GM18508 (cell line): ENCODE data around the gene UBE2R2.
"Not testable (repeated sequence)": the region's sequence is repeated elsewhere in the genome, so short reads cannot be mapped to it uniquely, and the experiment has no call there.

Experiments
- ATAC-seq: cut with Tn5 transposase; IDR thresholded peaks from one replicate; pipeline ENCODE4 v1.9.1; 2021; ENCODE audit warnings: moderate number of reproducible peaks; ENCODE audit not compliant: insufficient read depth, unreplicated experiment

The UBE2R2 gene

DNA sequence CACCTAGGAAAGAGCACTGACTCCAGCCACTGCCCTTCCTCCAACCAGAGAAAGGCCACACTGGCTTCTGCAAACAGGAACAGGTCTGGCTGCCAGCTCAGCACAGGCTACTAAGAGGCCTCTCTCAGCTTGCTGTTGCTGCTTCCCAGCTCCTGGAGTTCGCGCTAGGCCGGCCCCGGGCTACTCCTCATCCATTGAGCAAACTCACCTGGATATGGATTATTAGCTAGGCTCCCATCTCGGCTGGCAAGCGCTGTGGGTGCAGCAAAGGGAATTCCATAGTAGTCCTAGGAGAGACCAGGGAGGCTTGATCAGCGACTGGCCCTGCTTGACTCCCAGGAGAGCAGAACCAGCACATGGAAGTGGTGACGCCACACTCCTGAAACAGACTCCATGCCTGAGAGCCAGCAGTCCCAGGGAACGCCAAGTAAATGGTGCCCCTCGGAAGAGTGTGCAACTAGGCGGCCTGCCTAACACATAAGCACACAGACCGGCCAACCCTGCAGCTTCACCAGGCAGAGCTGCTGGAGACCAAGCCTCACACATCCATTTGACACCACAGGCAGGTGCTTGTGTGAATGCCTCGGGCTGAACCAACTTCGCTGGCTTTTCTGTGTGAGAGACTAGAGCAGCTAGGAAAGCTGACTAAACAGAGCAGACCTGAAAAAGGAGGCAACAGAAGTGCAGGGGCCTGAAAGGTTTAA lies 107.2 kb downstream of the UBE2R2 start:
- no peak for ATAC-seq

GRCh38 chr9:33924978-33925797 lies 108.2 kb downstream of the UBE2R2 start:
- ATAC-seq, result no peak

DNA sequence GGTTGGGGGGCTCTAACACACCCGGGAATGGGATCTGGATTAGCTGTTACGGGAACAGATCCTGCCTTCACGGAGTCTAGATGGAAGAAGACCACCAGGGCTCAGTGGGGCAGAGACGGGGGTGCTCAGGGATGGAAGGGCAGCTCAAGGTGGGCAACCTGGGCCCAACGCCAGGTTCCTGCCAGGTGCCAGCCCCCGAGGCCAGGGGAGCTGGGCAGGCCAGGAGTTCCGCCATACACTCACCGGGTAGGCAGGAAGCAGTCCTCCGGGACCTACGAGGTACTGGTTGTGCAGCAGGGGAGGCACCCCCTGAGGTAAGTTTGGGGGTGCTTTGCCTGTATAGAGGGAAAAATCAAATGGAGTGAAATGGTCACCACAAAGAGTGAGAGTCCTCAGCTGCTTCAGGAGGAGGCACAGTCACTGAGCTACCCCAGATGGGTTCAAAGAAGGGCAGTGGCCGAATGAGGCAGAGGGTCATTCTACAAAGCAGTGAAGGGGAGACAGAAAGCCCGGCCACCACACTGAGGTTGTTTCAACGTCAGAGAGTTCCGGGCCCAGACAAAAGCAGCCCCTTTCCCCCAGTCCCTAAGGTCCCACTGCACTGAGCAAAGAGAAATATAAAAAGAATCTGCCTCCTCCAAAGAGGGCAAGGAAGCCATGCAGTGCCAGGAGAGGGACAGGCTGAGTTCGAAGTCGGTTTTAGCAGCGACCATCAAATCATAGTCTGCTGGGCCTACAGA lies 110.0 kb downstream of the UBE2R2 start:
- ATAC-seq, result no peak

DNA sequence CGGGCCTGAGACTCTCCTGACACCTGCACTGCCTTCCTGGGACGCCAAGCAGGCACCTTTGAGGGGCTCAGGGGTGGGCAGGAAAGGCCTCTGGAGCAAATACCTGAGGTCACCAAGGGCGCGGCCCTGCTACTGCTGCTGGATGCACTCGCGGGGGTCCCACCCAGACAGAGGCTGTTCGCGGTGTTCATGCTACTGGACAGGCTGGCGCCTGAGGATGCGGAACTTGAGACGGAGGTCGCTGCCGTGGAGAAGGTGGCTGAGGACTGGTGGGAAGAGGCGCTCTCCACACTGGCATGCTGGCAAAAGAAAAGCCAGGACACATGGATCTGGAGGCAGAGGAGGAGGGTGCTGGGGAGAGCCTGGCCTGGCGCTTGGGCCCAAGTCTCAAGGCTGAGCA lies 110.7 kb downstream of the UBE2R2 start:
- no peak for ATAC-seq

- no peak for ATAC-seq
Measured at GRCh38 chr9:33931326-33931725, 114.4 kb downstream of the UBE2R2 start.

DNA sequence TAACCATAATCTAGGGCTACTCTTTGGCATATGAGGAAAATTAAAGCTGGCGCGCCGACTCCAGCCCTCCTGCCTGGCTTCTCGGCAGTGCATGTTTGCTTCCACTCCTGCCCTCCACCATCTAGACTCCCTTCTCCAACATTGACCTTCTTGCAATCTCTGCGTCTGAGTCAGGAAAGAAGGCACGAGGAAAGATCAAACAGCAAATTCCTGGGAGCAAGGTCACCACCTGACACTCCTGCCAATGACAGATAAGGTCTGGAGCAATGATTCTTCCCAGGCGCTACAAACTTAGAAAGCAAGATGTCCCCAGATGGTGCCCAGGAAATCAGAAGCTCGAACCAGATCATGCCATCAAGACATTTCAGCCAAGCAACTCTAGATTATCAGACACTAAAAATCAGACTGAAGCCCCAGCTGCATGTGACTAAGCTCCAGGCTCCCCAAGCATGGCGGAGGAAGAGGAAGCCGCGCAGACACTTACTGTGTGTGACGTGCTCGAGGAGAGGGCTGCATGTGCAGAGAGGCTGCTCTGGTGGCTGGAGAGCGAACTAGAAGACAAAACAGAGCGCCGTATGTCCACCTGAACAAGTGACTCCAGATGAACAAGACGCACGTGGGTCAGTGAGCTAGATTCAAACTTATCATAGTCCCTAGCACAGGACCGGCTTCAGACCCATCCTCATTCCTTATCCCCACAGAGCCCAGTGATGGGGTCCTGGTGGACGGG lies 115.3 kb downstream of the UBE2R2 start:
- no peak for ATAC-seq

GRCh38 chr9:33934188-33934878 lies 117.4 kb downstream of the UBE2R2 start:
- ATAC-seq, result no peak

DNA sequence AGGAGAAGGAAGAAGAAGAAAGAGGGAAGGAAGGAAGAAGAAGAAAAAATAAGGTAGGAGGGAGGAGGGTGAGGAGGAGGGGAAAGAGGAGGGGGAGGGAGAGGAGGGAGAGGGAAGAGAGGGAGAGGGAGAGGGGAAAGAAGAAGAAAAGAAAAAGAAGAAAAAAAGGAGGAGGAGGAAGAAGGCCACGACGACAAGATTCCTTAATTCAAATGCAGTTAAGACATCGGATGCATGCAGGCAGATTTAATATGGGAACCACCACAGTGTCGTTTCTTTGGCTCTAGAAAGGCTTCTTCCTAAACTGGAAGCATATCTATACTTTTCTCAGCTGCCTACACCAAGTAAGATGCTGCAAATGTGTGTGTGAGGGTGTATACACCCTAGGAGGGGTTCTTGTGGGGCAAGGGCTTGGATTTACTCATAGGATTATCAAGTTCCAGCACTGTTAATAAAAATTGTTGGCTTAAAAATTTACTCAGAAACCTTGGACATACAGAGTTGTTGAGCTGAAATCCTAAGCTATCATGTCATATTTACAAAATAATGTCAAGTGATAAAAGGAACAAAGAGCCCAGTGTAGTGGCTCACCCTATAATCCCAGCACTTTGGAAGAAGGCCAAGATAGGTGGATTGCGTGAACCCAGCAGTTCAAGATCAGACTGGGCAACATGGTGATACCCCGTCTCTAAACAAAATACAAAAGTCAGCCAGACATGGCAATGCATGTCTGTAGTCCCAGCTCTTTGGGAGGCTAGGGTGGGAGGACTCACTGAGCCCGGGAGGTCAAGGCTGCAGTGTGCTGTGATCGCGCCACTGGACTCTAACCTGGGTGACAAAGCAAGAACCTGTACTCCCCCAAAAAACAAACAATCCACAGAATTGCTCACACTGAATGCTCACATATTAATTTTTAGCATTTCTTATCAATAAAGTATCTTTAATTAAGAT lies 123.2 kb downstream of the UBE2R2 start:
- ATAC-seq, result no peak

DNA sequence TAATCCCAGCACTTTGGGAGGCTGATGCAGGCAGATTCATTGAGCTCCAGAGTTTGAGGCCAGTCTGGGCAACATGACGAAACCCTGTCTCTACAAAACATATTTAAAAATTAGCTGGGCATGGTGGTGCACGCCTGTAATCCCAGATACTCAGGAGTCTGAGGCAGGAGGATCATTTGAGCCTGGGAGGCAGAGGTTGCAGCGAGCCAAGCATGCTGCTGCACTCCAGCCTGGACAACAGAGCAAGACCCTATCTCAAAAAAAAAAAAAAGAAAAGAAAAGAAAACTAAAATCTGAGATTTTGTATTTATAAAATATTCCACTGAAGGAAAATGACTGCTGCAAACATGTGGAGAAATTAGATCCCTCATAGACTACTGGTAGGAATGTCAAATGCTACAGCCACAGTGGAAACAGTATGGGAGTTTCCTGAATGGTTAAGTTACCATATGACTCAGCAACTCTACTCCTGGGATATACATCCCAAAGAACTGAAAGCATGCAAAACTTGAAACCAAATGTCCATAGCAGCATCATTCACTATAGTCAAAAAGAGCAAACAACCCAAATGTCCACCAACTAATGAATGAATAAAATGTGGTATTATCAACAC lies 125.6 kb downstream of the UBE2R2 start:
- no peak for ATAC-seq

- ATAC-seq, result no peak
Measured at GRCh38 chr9:33943389-33943788, 126.4 kb downstream of the UBE2R2 start.

DNA sequence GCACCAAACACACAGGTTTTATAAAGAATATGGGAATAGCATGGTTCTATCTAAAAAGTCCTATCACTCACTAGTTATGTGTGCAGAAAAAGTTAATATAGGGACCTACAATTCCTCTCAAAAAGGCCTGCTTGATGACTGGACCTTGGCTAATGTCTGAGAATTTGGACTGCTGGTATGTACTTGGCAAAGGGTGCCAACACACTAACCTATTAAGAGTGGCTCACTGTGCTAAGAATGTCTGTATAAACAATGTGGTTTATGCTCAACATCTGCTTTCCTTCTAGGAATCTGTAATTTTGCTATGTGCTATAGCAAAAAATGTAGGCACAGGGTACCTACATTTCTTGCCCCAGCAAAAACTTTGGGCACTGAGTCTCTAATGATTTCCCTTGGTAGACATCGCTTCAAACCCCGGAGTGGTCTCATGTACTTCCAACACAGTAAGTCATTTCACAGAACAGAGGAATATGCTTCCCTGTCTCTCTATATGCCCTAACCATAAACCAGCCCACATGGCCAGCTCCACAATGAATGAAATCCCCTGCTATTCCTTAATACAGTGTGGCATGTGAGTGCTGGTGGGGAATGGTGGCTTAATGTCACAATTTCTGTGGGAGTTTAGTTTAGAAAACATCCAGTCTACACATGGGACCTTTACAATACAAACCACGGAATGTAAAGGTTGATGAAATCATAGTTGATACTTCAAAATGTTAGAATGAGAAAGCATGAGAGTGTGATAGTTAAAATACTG lies 130.0 kb downstream of the UBE2R2 start:
- ATAC-seq, result no peak

DNA sequence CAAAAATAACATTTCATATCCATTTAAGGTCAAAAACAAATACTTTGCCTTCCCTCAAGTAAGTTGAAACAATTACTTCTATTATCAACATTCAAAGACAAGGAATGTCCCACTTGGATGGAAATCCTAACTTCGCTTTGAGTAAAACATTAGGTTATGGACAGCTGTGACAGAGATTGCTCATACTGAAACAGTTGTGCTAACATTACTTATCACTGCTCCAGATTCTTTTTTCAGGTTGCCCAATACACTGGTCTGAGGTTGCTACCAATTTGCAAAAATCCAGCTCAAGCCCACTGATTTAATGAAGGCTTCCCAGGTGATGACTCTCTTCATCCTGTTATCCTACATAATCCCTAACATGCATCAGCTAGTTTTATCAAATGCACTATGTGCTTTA lies 133.4 kb downstream of the UBE2R2 start:
- no peak for ATAC-seq

GRCh38 chr9:33952066-33952465 lies 135.1 kb downstream of the UBE2R2 start:
- no peak for ATAC-seq

DNA sequence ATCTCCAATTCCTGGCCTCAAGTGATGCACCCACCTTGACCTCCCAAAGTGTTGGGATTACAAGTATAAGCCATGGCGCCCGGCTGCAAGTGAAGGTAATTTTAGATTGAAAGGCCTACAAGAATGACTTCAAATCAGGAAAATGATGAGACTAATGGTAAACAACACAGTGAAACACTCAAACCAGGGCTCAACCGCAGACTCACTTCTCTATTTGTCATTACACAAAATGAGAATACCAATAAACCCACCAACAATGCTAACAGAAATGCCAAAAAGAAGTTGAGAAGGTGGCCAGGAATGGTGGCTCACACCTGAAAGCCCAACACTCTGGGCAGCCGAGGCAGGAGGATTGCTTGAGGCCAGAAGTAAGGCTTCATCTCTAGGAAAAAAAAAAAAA lies 139.6 kb downstream of the UBE2R2 start:
- ATAC-seq, result no peak

DNA sequence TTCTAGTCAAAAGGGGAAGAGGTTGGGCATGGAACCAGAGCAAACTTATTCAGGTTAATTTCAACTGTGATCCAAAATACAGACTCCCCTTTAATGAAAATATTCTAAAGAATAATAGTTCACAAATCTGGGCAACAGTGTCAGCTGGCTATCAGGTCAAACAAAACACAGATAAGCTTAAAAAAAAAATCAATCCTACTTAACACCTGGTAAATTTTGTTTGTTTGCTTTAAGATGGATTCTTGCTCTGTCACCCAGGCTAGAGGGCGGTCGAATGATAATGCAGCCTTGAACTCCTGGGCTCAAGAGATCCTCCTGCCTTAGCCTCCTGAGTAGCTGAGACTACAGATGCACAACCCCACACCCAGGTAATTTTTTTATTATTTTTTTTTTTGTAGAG lies 142.8 kb downstream of the UBE2R2 start:
- ATAC-seq, result no peak

DNA sequence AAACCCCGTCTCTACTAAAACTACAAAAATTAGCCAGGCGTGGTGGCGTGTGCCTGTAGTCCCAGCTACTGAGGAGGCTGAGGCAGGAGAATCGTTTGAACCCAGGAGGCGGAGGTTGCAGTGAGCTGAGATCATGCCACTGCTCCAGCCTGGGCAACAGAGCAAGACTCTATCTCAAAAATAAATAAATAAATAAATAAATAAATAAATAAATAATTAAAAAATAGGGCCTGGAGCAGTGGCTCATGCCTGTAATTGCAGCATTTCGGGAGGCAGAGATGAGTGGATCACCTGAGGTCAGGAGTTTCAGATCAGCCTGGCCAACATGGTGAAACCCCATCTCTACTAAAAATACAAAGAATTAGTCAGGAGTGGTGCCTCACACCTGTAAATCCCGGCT lies 145.5 kb downstream of the UBE2R2 start:
- ATAC-seq, result not testable (repeated sequence)

- ATAC-seq, result no peak
Measured at GRCh38 chr9:33964086-33964768, 147.3 kb downstream of the UBE2R2 start.
